ENCODE data around the gene CD40. TPM values are rescaled to one million over a fixed set of nuclear protein-coding genes. Genes with fewer than 3 reads are reported as not detected.

Gene CD40
- total RNA-seq, 2 experiments from 2014 or later: 34.7 to 64.2 TPM

DNA sequence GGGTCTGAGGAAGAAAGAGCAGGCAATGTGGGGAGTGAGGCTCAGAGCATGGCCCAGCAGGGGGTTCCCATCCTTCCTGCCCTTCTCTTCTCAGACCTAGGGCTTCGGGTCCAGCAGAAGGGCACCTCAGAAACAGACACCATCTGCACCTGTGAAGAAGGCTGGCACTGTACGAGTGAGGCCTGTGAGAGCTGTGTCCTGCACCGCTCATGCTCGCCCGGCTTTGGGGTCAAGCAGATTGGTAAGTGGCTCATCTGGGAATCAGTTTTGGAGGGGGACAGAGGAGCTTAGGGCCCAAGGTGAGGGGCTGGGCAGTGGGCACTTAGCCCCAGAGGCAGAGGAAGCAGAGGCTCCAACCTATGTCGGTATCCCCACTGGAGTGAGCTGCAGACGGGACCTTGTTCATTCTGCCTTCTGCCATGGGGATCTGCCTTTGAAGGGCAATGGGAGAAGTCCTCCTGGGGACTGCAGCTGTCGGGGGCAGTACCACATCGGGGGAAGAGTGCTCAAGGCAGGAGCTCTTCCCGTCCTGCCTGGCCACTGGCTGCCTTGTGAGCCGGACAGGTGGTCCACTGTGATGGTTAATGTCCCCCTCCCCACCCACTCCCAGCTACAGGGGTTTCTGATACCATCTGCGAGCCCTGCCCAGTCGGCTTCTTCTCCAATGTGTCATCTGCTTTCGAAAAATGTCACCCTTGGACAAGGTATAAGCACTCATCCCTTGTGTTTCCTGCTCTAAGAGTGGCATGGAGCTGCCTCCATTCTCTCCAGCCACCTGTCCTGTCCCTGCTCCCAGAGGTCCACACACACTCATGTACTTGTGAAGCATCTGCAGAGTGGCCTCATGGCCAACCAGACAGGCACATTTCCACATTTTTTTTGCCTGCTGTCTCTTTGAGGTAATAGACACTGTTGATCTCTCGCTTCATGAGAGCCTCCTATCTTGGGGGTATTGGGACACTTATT, 4.7 kb downstream of the CD40 start:
- TF ChIP-seq CTCF (conservative IDR thresholded peaks at IDR 0.05; ENCODE audit: low read length) (no peak), EZH2phosphoT487 (IDR thresholded peaks at IDR 0.05; ENCODE audit: borderline replicate concordance, low read depth, low read length) (no peak)
- H3K36me3 ChIP-seq (ENCODE audit: insufficient read depth, low read length): peaks cover 64% of the 10 kb centered on the region
- ChIA-PET POLR2A (no interaction called here), CTCF (ENCODE audit: unreplicated experiment) (no interaction called here)
- H3K9me3 ChIP-seq (ENCODE audit: low read length): no peaks in the 10 kb centered on the region
- H3K4me3 ChIP-seq (ENCODE audit: low read depth, low read length, poor library complexity, severe bottlenecking): no peak overlapping the region
- peaks cover 12% of the 10 kb centered on the region; the same call in 1 of the 2 replicates for H4K20me1 ChIP-seq (ENCODE audit: insufficient read depth, low read length)
- H3K4me1 ChIP-seq (ENCODE audit: insufficient read depth, low read length, poor library complexity, severe bottlenecking): peaks cover 25% of the 10 kb centered on the region
- no TSS peak for BruUV-seq (replicated peaks)
- intact Hi-C loops (cut with micrococcal nuclease; ENCODE audit: unreplicated experiment): no loop called here
- peaks cover 33% of the 10 kb centered on the region for H3K79me2 ChIP-seq (ENCODE audit: insufficient read depth, low read depth, low read length)
- H2AFZ ChIP-seq (ENCODE audit: low read length): no peak overlapping the region
- H3K4me2 ChIP-seq (ENCODE audit: low read length): no peak overlapping the region
- H3K9me2 ChIP-seq (ENCODE audit: insufficient read depth, low read length): no peaks in the 10 kb centered on the region
- no peak for DNase-seq (ENCODE audit: low spot score)
- H3K27ac ChIP-seq (ENCODE audit: low read depth, low read length, poor library complexity, severe bottlenecking): no peak overlapping the region

GRCh38 chr20:46123482-46124245, 5.5 kb downstream of the CD40 start:
- Histone ChIP-seq H3K36me3 (ENCODE audit: insufficient read depth, low read length) (peaks cover 73% of the 10 kb centered on the region), H3K4me3 (ENCODE audit: low read depth, low read length, poor library complexity, severe bottlenecking) (no peak overlapping the region), H3K27ac (ENCODE audit: low read depth, low read length, poor library complexity, severe bottlenecking) (no peak overlapping the region), H3K79me2 (ENCODE audit: insufficient read depth, low read depth, low read length) (peaks cover 32% of the 10 kb centered on the region), H4K20me1 (ENCODE audit: insufficient read depth, low read length) (peaks cover 12% of the 10 kb centered on the region; the same call in 1 of the 2 replicates), H2AFZ (ENCODE audit: low read length) (no peak overlapping the region), H3K4me2 (ENCODE audit: low read length) (no peak overlapping the region), H3K9me2 (ENCODE audit: insufficient read depth, low read length) (no peaks in the 10 kb centered on the region), H3K9me3 (ENCODE audit: low read length) (no peaks in the 10 kb centered on the region), H3K4me1 (ENCODE audit: insufficient read depth, low read length, poor library complexity, severe bottlenecking) (peaks cover 23% of the 10 kb centered on the region)
- BruUV-seq (replicated peaks): no TSS peak
- POLR2A ChIA-PET: no interaction called here
- CTCF ChIA-PET (ENCODE audit: unreplicated experiment): no interaction called here
- no peak for TF ChIP-seq CTCF (conservative IDR thresholded peaks at IDR 0.05; ENCODE audit: low read length)
- no peak for TF ChIP-seq EZH2phosphoT487 (IDR thresholded peaks at IDR 0.05; ENCODE audit: borderline replicate concordance, low read depth, low read length)
- no peak for DNase-seq (ENCODE audit: low spot score)
- intact Hi-C loops (cut with micrococcal nuclease; ENCODE audit: unreplicated experiment): no loop called here
